GM12865 (cell line): Measurements from ENCODE around the gene CLCN5.

Experiments
- DNase-seq: peaks from one replicate; pipeline ENCODE4 v3.0.0; 2010; ENCODE audit warnings: low read depth
- H3K4me3 ChIP-seq: 2 replicates; pipeline ENCODE4 v1.5.1; 2011; ENCODE audit warnings: mild to moderate bottlenecking, low read depth, low read length, control low read depth
- TF ChIP-seq, protein P1 (sequence below): IDR thresholded peaks from 2 replicates; pipeline ENCODE4 v1.5.1; 2011; ENCODE audit warnings: low read length, control low read depth, low read depth, inconsistent platforms; ENCODE audit not compliant: insufficient read depth; ENCODE audit errors: missing control alignments

The CLCN5 gene

DNA sequence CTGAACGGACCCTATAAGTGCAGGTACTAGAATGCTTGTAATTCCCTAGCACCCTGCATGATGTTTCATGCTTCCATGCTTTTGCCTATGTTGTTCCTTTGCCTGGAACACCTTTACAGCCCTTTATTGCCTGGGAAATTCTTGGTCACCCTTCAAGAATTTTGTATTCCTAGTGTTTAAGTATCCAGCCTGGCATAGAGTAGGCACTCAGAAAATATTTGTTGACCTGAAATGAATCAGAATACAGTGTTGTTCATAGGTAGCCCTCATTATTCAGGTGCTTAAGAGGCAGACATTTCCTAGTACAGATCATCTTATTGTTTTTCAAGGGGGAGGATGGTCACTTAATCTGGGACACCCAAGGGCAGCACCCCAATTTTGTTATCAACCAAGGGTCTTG, 203.1 kb downstream of the CLCN5 start:
- no peak overlapping the region for H3K4me3 ChIP-seq
- DNase-seq = no peak
- TF ChIP-seq, protein P1, sequence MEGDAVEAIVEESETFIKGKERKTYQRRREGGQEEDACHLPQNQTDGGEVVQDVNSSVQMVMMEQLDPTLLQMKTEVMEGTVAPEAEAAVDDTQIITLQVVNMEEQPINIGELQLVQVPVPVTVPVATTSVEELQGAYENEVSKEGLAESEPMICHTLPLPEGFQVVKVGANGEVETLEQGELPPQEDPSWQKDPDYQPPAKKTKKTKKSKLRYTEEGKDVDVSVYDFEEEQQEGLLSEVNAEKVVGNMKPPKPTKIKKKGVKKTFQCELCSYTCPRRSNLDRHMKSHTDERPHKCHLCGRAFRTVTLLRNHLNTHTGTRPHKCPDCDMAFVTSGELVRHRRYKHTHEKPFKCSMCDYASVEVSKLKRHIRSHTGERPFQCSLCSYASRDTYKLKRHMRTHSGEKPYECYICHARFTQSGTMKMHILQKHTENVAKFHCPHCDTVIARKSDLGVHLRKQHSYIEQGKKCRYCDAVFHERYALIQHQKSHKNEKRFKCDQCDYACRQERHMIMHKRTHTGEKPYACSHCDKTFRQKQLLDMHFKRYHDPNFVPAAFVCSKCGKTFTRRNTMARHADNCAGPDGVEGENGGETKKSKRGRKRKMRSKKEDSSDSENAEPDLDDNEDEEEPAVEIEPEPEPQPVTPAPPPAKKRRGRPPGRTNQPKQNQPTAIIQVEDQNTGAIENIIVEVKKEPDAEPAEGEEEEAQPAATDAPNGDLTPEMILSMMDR = no peak

DNA sequence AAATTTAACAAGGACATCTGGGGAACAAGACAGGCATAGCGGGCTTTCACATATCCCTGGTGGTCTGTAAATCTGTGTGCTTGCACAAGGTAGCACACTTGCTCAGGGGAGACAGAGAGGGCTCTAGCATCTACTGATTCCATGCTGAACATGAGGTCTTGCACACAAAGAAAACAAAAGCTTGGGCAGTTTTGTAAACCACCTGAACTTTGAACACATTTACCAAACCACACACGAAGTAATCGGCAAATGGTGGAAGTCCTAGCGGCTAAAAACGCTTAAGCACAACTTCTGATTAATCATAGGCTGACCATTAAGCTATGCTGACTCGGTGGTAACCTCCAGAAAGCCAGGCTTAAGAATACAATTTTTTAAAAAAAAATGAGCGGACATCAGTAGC, 225.6 kb downstream of the CLCN5 start:
- H3K4me3 ChIP-seq = no peak overlapping the region
- DNase-seq = no peak
- TF ChIP-seq, protein P1 = no peak
